IMR-90 (cell line): Measurements from ENCODE around the gene LAMTOR4. TPM values are rescaled to one million over a fixed set of nuclear protein-coding genes. Genes with fewer than 3 reads are reported as not detected.

ENCODE experiments used
- ATAC-seq: fragments of 200-7000 bp; cut with Tn5 transposase; 2 replicates; pipeline ENCODE4 v1.9.1; 2020; ENCODE audit warnings: low read depth, mild to moderate bottlenecking, moderate library complexity
- BruUV-seq: library from RNA; stranded (reverse); fragments of 400-500 nt; replicated peaks from 2 replicates; lab custom pipeline; 2021; lab: Mats Ljungman, UMichigan
- CTCF ChIA-PET: fragments of 300-600 bp; formaldehyde crosslinking; extraction: SDS; loops from one replicate; lab custom pipeline; 2021; ENCODE audit warnings: antibody characterized with exemption; lab: Yijun Ruan, JAX
- POLR2A ChIA-PET: fragments of 300-600 bp; sonication (Branson Sonifier 250); formaldehyde crosslinking; loops from one replicate; lab custom pipeline; 2022; ENCODE audit warnings: antibody characterized with exemption; ENCODE audit not compliant: unreplicated experiment; lab: Charles Lee
- DNase-seq: peaks from one replicate; pipeline ENCODE4 v3.0.0; 2013
- H2AFZ ChIP-seq: replicated peaks from 2 replicates; pipeline ENCODE3; 2013; ENCODE audit warnings: low read length, mild to moderate bottlenecking; ENCODE audit not compliant: poor library complexity
- H2AK5ac ChIP-seq: 2 replicates; pipeline ENCODE4 v1.6.1; 2013; ENCODE audit warnings: low read depth, low read length, inconsistent platforms
- H2AK9ac ChIP-seq: replicated peaks from 2 replicates; pipeline ENCODE3; 2013; ENCODE audit warnings: mild to moderate bottlenecking, low read depth, low read length, moderate library complexity; ENCODE audit not compliant: poor library complexity
- H2BK120ac ChIP-seq: 2 replicates; pipeline ENCODE4 v1.6.1; 2013; ENCODE audit warnings: low read depth, low read length, inconsistent platforms
- H2BK15ac ChIP-seq: 3 replicates; pipeline ENCODE4 v1.6.1; 2013; ENCODE audit warnings: low read depth, low read length, inconsistent platforms
- H2BK20ac ChIP-seq: 2 replicates; pipeline ENCODE4 v1.6.1; 2013; ENCODE audit warnings: low read depth, mild to moderate bottlenecking, inconsistent platforms, low read length, moderate library complexity
- H2BK5ac ChIP-seq: 2 replicates; pipeline ENCODE4 v1.6.1; 2013; ENCODE audit warnings: mild to moderate bottlenecking, low read depth, low read length, inconsistent platforms; ENCODE audit not compliant: poor library complexity, severe bottlenecking
- H3K14ac ChIP-seq: replicated peaks from 2 replicates; pipeline ENCODE4 v1.6.1; 2013; ENCODE audit warnings: low read depth, low read length, inconsistent platforms
- H3K18ac ChIP-seq: 2 replicates; pipeline ENCODE4 v1.6.1; 2013; ENCODE audit warnings: low read depth, low read length, control low read depth
- H3K23ac ChIP-seq: 2 replicates; pipeline ENCODE4 v1.6.1; 2013; ENCODE audit warnings: low read depth, low read length, inconsistent platforms
- H3K27ac ChIP-seq: 2 replicates; pipeline ENCODE4 v1.5.1; 2013; ENCODE audit warnings: mild to moderate bottlenecking, control low read depth, low read length; ENCODE audit not compliant: insufficient read depth
- H3K27me3 ChIP-seq: 2 replicates; pipeline ENCODE4 v1.6.1; 2013; ENCODE audit warnings: low read length; ENCODE audit not compliant: control insufficient read depth, insufficient read depth
- H3K36me3 ChIP-seq: 2 replicates; pipeline ENCODE4 v1.6.1; 2013; ENCODE audit warnings: low read length, mixed read lengths; ENCODE audit not compliant: control insufficient read depth, insufficient read depth
- H3K4ac ChIP-seq: 2 replicates; pipeline ENCODE4 v1.6.1; 2013; ENCODE audit warnings: low read depth, low read length, inconsistent platforms
- H3K4me1 ChIP-seq: 2 replicates; pipeline ENCODE4 v1.6.1; 2013; ENCODE audit warnings: low read length, mixed read lengths; ENCODE audit not compliant: control insufficient read depth, insufficient read depth
- H3K4me2 ChIP-seq: 2 replicates; pipeline ENCODE4 v1.6.1; 2013; ENCODE audit warnings: low read depth, mild to moderate bottlenecking, control low read depth, low read length, moderate library complexity
- H3K4me3 ChIP-seq: 2 replicates; pipeline ENCODE4 v1.5.1; 2013; ENCODE audit warnings: low read depth, mild to moderate bottlenecking, control low read depth, low read length, moderate library complexity; ENCODE audit not compliant: insufficient read depth
- H3K56ac ChIP-seq: 2 replicates; pipeline ENCODE4 v1.6.1; 2013; ENCODE audit warnings: low read length, inconsistent platforms; ENCODE audit not compliant: insufficient read depth; ENCODE audit errors: extremely low read depth
- H3K79me1 ChIP-seq, 2 experiments: 2 replicates each; pipeline ENCODE4 v1.6.1; 2013; ENCODE audit warnings: low read length in 2 of 2, inconsistent platforms in 1 of 2, low read depth in 1 of 2
- H3K9ac ChIP-seq: 2 replicates; pipeline ENCODE4 v1.6.1; 2013; ENCODE audit warnings: low read depth, low read length, control low read depth
- H3K9me1 ChIP-seq: 2 replicates; pipeline ENCODE4 v1.6.1; 2013; ENCODE audit warnings: low read length, inconsistent platforms; ENCODE audit not compliant: insufficient read depth
- H3K9me3 ChIP-seq: 2 replicates; pipeline ENCODE4 v1.6.1; 2013; ENCODE audit warnings: low read length; ENCODE audit not compliant: control insufficient read depth, insufficient read depth
- H4K20me1 ChIP-seq: 2 replicates; pipeline ENCODE4 v1.6.1; 2013; ENCODE audit warnings: low read length, inconsistent platforms; ENCODE audit not compliant: insufficient read depth
- H4K5ac ChIP-seq: 2 replicates; pipeline ENCODE4 v1.6.1; 2013; ENCODE audit warnings: mild to moderate bottlenecking, low read depth, low read length, control low read depth
- H4K8ac ChIP-seq, 2 experiments: 2 replicates each; pipeline ENCODE4 v1.6.1; 2013; ENCODE audit warnings: low read depth in 2 of 2, low read length in 2 of 2, control low read depth in 1 of 2, inconsistent platforms in 1 of 2
- H4K91ac ChIP-seq: 2 replicates; pipeline ENCODE4 v1.6.1; 2013; ENCODE audit warnings: low read depth, low read length, inconsistent platforms; ENCODE audit not compliant: insufficient read depth
- CHD1 ChIP-seq: IDR thresholded peaks from 2 replicates; pipeline ENCODE4 v1.6.1; 2012; ENCODE audit warnings: low read depth, low read length, improper control_type of control experiment
- MAFK ChIP-seq: IDR thresholded peaks from 2 replicates; pipeline ENCODE4 v1.6.1; 2012; ENCODE audit warnings: low read depth, low read length, improper control_type of control experiment
- MAZ ChIP-seq: IDR thresholded peaks from 2 replicates; pipeline ENCODE4 v1.6.1; 2012; ENCODE audit warnings: low read depth, mild to moderate bottlenecking, low read length, improper control_type of control experiment, moderate library complexity, borderline replicate concordance
- NFE2L2 ChIP-seq: fragments of 150-350 bp; IDR thresholded peaks from 2 replicates; pipeline ENCODE4 v1.6.1; 2016; ENCODE audit warnings: low read depth, mild to moderate bottlenecking, low read length
- POLR2A ChIP-seq: IDR thresholded peaks from 2 replicates; pipeline ENCODE4 v1.6.1; 2012; ENCODE audit warnings: mild to moderate bottlenecking, low read depth, low read length
- RAD21 ChIP-seq: IDR thresholded peaks from 2 replicates; pipeline ENCODE4 v1.6.1; 2012; ENCODE audit warnings: low read length, improper control_type of control experiment
- RCOR1 ChIP-seq: IDR thresholded peaks from 2 replicates; pipeline ENCODE4 v1.6.1; 2012; ENCODE audit warnings: mild to moderate bottlenecking, low read length, improper control_type of control experiment; ENCODE audit not compliant: insufficient replicate concordance
- SMC3 ChIP-seq: fragments of 150-350 bp; IDR thresholded peaks from 2 replicates; pipeline ENCODE4 v1.6.1; 2016; ENCODE audit warnings: low read depth, mild to moderate bottlenecking, antibody characterized with exemption, low read length, moderate library complexity
- WGBS, 2 experiments: methylation state at CpG; one replicate each; pipeline versions ENCODE4 v1.1.5 to v1.1.7; 2013; ENCODE audit warnings: missing lambda C conversion rate in 2 of 2; ENCODE audit not compliant: insufficient read length in 1 of 2; ENCODE audit errors: extremely low coverage in 2 of 2; 5-methylcytosine and 5-hydroxymethylcytosine counted together
- dilution Hi-C: fragments of 300-500 bp; cut with HindIII; formaldehyde crosslinking; loops from one replicate; pipeline ENCODE4 v1.14.3; 2018; ENCODE audit warnings: low sequenced_read_pairs; ENCODE audit not compliant: unreplicated experiment
- in situ Hi-C: fragments of 300-500 bp; cut with MboI; formaldehyde crosslinking; loops from 3 replicates; pipeline ENCODE4 v1.14.3; 2019; ENCODE audit warnings: low sequenced_read_pairs, inconsistent platforms, mixed read lengths
- intact Hi-C: fragments of 100-400 bp; cut with micrococcal nuclease; formaldehyde crosslinking; loops from 2 replicates; pipeline ENCODE4 v1.10.0; 2022
- polyA plus RNA-seq, 3 experiments: library from polyadenylated mRNA; depleted of rRNA; stranded (reverse); fragments of >200 nt; gene quantifications; 2 replicates each; pipeline ENCODE4 v1.2.3, GENCODE V29; 2012; ENCODE audit warnings: low replicate concordance in 1 of 3
- total RNA-seq: library from RNA; depleted of rRNA; stranded (reverse); fragments of >200 nt; gene quantifications from 2 replicates; pipeline ENCODE4 v1.2.3, GENCODE V29; 2012
- TF ChIP-seq, protein P1 (sequence below): fragments of 150-350 bp; IDR thresholded peaks from 2 replicates; pipeline ENCODE4 v1.6.1; 2016; ENCODE audit warnings: low read depth, mild to moderate bottlenecking, low read length, moderate library complexity, borderline replicate concordance
- TF ChIP-seq, protein P2 (sequence below): conservative IDR thresholded peaks from 2 replicates; pipeline ENCODE4 v1.5.1; 2012; ENCODE audit warnings: mild to moderate bottlenecking, low read depth, low read length, improper control_type of control experiment

The LAMTOR4 gene
- total and polyA plus RNA-seq, 2 of the 4 experiments (the other 2 are of a cell fraction), result 134 to 268 TPM

DNA sequence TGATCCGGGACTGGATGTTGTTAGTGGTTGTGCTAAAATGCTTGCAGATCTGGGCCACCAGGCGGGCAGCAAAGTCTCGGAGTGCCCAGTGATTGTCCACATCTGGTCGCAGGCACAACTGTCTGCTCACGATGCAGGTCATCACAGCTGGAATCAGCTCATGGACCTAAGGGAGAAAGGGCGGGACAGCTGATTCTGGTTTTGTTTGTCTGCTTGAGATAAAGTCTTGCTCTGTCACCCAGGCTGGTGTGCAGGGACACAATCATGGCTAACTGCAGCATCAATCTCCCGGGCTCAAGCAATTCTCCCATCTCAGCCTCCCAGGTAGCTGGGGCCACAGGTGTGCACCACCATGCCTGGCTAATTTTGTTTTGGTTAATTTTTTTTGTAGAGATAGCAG lies 37.6 kb upstream of the LAMTOR4 start:
- ChIA-PET POLR2A (interaction anchor here (0.6 kb wide), 1 partner anchor 21 kb away, joined by 8 read pairs; no protein-coding TSS in a partner anchor), CTCF (interaction anchor here (0.5 kb wide), 1 partner anchor 20 kb away, joined by 3 read pairs; no protein-coding TSS in a partner anchor)
- no peaks in the 10 kb centered on the region; the same call in 1 of the 2 replicates for H4K20me1 ChIP-seq
- H4K5ac ChIP-seq, result no peak overlapping the region
- no peak for TF ChIP-seq RCOR1
- TF ChIP-seq CHD1, result no peak
- TF ChIP-seq, protein P1, sequence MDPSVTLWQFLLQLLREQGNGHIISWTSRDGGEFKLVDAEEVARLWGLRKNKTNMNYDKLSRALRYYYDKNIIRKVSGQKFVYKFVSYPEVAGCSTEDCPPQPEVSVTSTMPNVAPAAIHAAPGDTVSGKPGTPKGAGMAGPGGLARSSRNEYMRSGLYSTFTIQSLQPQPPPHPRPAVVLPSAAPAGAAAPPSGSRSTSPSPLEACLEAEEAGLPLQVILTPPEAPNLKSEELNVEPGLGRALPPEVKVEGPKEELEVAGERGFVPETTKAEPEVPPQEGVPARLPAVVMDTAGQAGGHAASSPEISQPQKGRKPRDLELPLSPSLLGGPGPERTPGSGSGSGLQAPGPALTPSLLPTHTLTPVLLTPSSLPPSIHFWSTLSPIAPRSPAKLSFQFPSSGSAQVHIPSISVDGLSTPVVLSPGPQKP, result no peak
- no peak for TF ChIP-seq RAD21
- TF ChIP-seq POLR2A, result no peak
- no peak for TF ChIP-seq NFE2L2
- TF ChIP-seq SMC3, result no peak
- TF ChIP-seq MAZ, result no peak
- TF ChIP-seq, protein P2, sequence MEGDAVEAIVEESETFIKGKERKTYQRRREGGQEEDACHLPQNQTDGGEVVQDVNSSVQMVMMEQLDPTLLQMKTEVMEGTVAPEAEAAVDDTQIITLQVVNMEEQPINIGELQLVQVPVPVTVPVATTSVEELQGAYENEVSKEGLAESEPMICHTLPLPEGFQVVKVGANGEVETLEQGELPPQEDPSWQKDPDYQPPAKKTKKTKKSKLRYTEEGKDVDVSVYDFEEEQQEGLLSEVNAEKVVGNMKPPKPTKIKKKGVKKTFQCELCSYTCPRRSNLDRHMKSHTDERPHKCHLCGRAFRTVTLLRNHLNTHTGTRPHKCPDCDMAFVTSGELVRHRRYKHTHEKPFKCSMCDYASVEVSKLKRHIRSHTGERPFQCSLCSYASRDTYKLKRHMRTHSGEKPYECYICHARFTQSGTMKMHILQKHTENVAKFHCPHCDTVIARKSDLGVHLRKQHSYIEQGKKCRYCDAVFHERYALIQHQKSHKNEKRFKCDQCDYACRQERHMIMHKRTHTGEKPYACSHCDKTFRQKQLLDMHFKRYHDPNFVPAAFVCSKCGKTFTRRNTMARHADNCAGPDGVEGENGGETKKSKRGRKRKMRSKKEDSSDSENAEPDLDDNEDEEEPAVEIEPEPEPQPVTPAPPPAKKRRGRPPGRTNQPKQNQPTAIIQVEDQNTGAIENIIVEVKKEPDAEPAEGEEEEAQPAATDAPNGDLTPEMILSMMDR, result no peak
- no peak for TF ChIP-seq MAFK
- H3K4ac ChIP-seq, result no peak overlapping the region
- H2BK20ac ChIP-seq, result no peak overlapping the region
- no peaks in the 10 kb centered on the region for H3K9me3 ChIP-seq
- no peak overlapping the region for H3K18ac ChIP-seq
- H3K9me1 ChIP-seq, result no peaks in the 10 kb centered on the region
- H2AK9ac ChIP-seq, result no peak overlapping the region
- no peak overlapping the region for H3K4me3 ChIP-seq
- H3K23ac ChIP-seq, result no peak overlapping the region
- in situ Hi-C loops, result no loop called here
- H3K27me3 ChIP-seq, result no peaks in the 10 kb centered on the region
- H2BK15ac ChIP-seq, result no peak overlapping the region
- no peak overlapping the region for H2BK5ac ChIP-seq
- intact Hi-C loops, result no loop called here
- H3K79me1 ChIP-seq, result peaks cover 0 to 17% of the 10 kb centered on the region in 2 experiments; a peak in 1 of 4 replicates
- no peak overlapping the region for H2AFZ ChIP-seq
- dilution Hi-C loops, result no loop called here
- no peak overlapping the region for H3K56ac ChIP-seq
- no peak overlapping the region for H3K27ac ChIP-seq
- ATAC-seq (no peak), DNase-seq (no peak)
- WGBS, 2 experiments, result 100% methylated on average over 2 of the region's 7 CpGs; no CpG with 5 or more reads in 1 of the 2 experiments
- no peak overlapping the region for H3K9ac ChIP-seq
- no TSS peak for BruUV-seq
- H3K14ac ChIP-seq, result no peak overlapping the region
- H3K4me1 ChIP-seq, result no peaks in the 10 kb centered on the region
- no peak overlapping the region for H2AK5ac ChIP-seq
- peaks cover 63% of the 10 kb centered on the region for H3K36me3 ChIP-seq
- H4K8ac ChIP-seq, result no peak overlapping the region
- no peak overlapping the region for H4K91ac ChIP-seq
- H2BK120ac ChIP-seq, result no peak overlapping the region
- H3K4me2 ChIP-seq, result no peak overlapping the region
